GM21717 (cell line): ENCODE results near the gene TMEM190.

ENCODE experiments used
- ATAC-seq: cut with Tn5 transposase; IDR thresholded peaks from one replicate; pipeline ENCODE4 v1.9.1; 2021; ENCODE audit warnings: mild to moderate bottlenecking, moderate library complexity; ENCODE audit not compliant: unreplicated experiment

The TMEM190 gene

DNA sequence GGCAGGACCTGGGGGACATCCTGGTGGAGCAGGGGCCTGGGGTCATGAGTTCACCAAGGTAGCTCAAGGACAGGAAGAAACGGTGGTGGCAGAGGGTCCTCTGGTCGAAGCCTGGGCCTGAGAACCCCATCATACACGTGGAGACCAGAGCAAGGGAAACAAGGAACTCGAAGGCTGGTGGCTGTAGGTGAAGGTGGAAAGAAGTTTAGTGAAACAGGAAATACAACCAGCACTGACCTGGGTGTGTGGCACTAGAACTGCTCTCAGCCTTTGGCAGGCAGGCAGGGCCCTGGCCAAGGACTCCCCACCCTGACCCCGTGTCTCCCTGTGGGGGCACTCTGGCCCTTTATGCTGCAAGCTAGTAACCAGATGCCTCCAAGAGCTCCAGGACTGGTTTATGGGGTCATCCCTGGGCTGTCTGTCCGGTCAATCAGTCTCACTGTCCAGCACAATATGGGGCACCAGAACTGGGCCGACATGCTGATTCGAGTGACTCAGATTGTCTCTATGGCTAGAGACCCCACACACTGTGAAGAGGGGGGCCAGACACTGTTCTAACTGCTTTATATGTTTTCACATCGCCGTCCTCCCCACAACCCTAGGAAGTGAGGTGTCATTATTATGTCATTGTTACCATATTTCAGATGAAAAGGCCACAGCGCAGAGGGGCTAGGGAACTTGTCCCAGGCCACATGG lies 25.9 kb upstream of the TMEM190 start:
- no peak for ATAC-seq

DNA sequence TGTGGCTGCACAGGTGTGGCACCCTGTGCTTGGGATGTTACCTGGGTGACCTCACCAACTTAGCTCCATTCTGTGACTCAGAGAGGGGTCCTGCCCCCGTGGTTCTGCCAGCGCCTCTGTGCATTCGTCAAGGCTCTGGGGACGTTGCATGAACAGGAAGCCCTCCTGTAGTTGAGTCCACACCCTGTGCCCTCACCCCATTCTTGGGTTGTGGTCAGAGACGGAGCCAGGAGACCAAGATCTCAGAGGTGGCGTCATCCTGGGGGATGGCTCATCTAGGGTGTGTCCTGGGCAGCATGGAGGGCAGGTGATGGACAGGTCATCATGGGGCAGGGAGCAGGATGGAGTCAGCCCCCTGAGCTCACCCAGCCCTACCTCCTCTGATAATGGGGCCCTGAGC lies 24.6 kb upstream of the TMEM190 start:
- ATAC-seq = no peak

DNA sequence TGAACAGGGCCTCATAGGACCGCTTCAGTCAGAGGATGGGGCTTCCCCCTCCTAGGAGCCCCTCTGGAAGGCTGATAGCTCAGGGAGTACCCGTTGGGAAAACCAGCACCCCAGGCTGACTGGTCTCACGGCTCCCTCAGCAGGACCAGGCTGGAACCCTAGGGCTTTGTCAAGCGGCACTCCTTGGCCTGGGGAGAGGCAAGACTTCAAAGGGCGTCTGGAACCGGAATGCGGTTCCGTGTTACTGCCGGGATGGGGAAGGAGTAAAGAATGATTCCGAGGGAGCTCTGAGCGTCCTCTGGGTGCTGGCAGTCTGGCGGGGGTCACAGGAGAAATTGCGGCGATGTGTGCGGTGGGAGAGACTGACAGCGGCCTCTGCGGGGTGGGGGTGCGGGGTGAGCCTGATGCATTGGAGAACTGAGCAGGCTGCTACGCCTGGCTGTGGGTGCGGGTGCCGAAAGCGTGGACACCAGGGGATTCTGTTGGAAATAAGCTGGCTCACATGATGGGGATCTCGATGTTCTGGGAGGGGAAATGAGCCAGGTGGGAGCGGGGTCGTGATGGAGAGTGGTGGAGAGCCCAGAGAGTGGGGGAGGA lies 24.0 kb upstream of the TMEM190 start:
- no peak for ATAC-seq

DNA sequence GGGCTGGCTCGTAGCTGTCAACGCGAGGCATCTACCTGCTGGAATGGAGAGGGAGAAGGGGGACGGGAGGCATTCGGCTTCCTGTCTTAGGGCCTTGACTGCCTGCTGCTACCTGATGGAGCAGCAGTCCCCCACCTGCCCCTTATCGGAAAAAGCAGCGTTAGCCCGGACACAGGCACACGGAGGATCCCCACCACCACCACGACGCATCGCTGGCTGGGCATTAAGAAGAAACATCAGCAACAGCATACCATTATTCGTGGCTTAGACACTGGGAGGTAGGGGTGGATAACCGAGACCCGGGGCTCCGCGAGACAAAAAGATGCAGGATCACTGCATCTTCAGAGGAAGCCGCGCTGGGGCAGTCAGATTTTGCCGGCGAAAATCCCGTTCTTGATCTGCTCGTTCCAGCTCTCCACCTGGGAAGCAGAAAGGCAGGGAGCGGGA lies 23.2 kb upstream of the TMEM190 start:
- ATAC-seq = no peak

DNA sequence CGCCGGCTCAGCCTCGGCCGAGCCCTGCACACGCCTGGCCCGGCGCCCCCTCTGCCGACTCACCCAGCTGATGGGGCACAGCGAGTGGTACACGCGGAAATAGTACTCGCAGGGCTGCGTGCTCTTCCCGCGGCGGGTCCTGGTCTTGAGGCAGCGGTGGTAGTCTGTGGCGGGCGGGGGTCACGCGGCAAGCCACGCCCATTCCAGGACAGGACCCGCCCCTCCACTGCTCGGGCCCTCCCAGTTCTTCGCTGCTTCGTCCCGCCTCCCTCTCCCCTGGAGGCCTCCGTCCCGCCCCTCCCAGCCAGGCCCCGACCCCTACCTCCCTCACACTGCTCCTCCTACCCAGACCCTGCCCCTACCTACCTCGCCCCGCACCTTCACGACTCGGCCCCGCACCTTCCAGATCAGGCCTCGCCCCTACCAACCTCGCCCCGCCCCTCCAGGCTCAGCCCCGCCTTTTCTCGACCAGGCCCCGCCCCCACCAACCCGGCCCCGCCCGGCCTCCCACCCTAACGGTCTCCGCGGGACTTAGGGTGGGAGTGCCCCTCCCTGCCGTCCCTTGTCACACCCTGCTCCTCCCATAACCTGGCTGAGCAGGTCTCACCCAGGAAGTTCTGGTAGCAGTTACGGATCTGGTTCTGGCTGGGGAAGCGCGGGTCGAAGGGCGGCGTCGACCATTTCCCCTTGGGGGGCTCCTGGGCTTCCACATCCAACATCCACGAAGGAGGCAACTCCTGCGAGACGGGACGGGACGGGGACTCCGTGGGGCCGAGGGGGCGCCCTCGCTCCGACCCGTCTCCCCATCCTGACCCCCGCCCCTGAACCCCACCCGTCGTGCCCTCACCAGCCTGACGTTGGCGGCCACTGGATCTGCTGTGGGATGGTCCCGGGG lies 22.6 kb upstream of the TMEM190 start:
- ATAC-seq = no peak

DNA sequence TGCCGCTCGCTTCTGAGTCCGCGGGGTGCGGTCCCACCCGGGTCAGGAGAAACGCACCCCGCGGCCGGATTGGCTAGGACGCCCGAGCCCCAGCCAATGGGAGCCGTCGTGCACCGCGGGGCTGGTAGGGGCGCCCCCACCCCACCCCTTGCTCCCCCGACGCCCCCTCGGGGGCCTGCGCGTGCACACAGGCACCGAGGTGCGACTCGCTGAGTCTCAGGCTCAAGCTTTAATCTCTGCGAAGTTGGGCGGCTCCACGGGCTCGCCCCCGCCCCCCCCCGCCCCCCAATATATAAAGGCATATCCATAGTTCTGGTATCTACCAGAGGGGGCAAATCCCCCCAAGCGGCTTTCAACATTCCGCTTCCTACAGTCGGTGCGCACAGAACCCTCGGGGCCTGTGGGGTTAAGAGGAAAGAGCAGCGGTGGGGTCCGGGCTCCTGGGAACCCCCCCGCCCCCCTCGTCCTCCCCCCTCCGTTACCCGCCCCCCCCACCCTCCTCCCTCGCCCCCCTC lies 21.9 kb upstream of the TMEM190 start, which contains the start of gene COX6B2:
Gene COX6B2 (minus strand): TSS at position 22 of the 515 bp plus-strand sequence. CDS start 198 bp downstream, outside the sequence.
- ATAC-seq = no peak

DNA sequence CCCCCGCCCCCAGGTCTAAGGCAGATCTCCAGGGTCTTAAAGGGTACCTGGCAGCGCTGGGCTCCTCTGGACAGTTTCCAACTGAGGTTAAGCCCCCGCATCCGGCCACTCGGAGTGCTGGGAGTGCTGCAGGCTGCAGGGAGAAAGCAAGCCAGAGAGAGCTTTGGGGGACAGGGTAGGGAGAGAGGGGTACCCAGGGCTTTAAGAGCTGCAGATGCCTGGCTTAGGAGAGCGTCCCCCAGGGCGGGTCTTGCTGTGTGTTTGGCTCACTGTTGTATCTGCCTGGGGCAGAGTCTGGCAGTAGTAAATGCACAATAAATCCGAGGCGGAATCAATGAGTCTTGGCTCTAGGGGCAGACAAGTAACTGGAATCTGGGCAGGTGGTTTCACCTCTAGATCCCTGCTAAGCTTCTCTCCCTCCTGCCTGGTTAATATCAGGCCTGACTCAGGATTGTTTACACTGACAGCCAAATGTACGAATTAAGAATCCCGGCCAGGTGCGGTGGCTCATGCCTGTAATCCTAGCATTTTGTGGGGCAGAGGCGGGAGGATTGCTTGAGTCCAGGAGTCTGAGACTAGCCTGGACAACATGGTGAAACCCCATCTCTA lies 21.3 kb upstream of the TMEM190 start:
- no peak for ATAC-seq

DNA sequence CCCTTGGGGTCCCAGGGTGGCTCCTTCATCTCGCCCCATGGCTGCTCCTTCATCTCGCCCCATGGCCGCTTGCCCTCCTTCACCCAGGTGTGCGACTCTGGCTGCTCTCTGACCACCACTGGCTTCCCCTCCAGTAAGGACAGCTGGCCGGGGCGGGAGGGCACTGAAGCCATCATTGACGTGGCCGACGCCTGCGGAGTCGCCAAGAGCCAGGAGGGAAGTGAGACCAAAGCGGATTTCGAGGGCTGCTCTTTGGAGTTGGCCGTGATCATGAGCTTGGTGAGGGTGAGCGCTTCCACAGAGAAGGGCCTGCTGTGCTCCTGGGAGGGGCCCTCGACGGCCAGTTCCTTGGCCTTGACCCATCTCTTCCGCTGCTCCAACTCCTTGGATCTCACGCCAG lies 18.1 kb upstream of the TMEM190 start:
- ATAC-seq = no peak

DNA sequence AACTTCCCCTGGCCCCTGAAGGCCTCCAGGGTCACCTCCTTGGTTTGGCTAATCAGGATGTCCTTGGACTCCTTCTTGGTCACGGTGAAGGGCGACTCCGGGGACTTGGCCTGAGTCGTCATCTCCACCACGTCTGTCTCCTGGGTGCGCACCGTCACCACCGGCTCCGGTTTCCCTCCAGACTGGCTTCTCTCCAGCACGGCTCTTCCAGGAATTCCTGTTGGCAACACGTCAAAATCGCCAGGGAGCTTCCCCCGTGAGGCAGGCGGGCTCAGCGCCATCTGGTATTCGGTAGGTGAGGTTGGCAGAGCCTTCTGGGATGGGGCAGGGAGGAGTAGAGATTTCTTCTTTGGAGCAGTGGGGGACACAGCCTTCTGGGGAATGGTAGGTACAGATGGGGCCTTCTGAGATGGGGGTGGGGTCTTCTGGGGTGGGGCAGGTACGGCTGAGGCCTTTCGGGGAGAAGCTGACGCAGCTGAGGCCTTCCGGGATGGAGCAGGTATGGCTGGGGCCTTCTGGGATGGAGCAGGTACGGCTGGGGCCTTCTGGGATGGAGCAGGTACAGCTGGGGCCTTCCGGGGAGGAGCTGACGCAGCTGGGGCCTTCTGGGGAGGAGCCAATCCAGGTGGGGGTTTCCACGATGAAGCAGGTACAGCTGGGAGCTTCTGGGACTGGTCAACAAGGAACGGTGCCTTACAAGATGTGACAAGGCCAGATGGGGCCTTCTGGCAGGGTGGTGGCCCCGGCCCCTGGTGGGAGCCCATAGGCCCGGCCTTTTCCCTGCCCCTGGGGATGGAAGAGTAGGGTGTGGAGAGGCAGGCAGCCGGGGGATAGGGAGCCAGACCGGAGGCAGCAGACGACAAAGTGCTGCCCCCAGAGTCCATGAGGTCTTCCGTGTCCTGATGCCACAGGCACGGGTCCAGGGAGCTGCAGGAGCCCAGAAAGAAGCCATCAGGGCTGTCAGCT lies 17.4 kb upstream of the TMEM190 start:
- no peak for ATAC-seq

DNA sequence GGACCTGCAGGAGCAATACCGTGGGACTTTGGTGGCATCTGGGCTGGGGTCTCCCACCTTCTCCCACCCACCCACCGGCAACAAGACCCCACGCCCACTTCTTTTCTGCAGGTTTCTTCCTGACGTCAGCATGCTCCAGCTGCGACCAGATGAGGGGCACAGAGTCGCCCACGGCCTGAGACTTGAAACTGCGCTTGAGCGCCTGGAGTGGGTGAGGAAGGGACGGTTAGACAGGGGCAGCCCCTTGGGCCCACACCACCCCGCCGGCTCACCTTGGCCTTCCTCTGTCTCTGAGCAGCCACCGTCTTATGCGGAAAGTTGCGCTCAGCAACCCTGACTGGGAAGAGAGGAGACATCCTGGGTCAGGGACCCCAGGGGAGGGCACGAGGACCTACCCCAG lies 15.7 kb upstream of the TMEM190 start:
- no peak for ATAC-seq

DNA sequence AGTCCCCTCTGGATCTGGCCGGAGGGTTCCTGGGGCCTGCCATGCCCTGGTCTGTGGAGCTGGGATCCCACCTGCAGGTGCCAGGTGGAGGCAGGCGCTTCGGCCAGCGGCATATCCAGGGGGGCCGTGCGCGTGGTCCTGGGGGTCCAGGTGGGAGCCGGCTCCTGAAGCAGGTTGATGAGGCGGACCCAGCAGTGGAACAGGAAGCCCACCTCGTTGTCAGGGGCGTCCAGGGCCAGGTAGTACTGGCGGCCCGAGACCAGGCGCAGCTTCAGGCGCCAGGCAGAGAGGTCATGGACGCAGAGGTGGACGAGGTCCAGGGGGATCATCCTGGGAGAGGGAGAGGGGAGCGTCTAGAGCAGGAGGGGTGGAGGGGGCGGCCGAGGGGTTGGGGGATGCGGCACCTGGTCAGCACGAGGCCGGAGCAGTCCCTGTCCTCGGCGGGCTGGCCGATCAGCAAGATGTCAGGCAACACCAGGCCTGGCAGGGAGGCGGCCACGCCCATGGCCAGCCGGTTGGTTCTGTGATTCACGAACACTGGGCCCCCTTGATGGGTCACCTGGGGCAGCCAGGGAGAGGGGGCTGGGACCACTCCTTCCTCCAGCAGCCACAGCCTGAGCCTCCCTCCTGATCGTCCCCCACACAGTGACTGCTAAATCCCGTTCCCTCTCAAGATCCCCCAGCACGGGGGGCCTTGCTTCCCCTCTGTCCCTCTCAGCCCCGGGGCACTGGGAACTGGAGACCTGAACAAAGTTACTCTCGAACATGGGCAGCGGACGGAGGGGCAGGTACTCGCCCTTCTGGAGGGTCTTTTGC lies 14.2 kb upstream of the TMEM190 start:
- no peak for ATAC-seq

DNA sequence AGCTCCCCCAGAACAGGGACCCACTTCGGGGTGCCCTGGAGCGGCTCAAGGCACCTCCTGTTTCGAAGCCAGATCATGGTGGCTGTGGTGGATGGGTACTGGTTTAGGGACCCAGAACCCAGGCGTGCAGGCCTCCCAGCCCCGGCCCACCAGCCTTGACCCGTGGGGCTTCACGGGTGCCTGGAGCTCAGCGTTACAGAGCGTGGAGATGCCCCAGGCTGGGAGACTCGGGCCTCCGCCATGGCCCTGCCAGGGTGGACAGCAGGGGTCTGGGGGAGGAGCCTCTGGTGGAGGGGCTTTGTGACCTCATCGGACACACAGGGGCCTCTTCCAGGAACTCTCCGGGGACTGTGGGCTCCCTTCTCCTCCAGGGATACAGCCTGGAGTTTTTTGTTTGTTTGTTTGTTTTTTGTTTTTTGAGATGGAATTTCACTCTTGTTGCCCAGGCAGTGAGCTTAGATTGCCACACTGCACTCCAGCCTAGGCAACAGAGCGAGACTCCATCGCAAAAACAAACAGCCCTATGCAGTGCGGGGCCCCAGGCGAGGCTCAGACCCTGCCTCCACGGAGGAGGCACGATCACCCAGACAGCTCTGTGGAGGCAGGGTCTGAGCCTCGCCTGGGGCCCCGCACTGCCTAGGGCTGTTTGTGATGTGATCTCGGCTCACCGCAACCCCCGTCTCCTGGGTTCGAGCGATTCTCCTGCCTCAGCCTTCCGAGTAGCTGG lies 13.5 kb upstream of the TMEM190 start, which contains the start of gene GARIN5B:
Gene GARIN5B (minus strand): TSS at position 271 of the 727 bp plus-strand sequence. CDS start 194 bp downstream, at position 77.
- ATAC-seq = no peak

DNA sequence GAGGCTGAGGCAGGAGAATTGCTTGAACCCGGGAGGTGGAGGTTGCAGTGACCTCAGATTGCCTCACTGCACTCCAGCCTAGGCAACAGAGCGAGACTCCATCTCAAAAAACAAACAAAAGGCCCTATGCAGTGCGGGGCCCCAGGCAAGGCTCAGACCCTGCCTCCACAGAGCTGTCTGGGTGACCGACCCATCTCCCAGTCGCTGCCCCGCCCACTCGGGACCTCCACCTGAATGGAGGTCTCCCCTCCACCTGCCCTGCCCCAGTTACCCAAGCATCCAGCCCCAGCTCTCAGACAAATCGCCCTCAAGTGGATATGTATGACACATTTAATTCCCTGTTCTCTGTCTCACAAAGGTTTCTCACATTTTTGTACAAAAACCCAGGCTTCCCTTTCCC lies 11.4 kb upstream of the TMEM190 start:
- no peak for ATAC-seq

DNA sequence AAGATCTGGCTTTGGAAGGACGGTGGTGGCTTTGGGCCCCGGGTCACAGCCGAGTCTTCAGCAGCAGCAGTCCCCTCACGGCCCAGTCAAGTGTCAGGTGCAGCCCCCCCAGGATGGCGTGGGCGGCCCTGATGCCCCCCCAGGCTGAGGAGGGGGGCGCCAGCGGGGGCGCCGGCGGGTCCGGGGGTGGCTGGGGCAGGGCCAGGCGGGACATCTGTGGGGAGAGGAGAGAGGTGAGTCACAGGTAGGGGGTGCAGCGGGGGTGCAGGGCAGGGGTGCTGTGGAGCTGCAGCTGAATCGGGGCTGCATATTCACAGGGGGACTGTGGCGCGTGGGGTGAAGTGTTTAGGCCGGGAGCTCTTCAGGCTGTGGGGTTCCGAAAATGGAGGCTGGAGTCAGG lies 10.7 kb upstream of the TMEM190 start:
- ATAC-seq = no peak

DNA sequence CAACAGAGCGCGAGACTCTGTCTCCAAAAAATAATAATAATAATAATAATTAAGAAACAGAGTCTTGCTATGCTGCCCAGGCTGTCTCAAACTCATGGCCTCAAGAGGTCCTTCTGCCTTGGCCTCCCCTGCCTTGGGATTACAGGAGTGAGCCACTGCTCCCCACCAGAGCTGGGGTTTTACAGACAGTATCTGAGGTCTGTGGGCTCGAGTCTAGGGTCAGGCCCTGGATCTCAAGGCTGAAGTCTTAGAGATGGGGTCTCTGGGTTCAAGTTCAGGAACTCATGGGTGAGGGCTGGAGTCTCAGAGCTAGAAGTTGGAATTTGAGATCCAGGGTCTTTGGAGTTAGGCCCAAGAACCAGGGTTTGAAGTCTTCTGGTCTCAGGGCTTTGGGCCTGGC lies 9.8 kb upstream of the TMEM190 start:
- ATAC-seq = no peak

DNA sequence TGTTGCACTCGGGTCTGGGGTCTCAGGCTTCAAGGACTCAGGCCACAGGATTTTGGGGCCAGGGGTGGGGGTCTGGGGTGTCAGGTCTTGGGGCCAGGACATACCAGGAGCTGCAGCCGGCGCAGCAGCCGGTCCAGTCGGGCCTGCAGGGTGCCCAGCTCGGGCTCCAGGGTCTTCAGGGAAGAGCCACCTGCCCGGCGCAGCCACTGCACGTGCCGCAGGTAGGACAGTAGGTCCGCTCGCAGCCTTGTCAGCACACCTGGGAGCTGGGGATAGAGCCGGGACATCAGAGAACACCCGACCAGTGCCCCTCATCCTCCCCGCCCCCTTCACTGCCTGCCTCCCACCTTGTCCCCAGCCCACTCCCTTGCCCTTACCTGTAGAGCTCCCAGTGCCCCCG lies 8.5 kb upstream of the TMEM190 start:
- ATAC-seq = no peak

DNA sequence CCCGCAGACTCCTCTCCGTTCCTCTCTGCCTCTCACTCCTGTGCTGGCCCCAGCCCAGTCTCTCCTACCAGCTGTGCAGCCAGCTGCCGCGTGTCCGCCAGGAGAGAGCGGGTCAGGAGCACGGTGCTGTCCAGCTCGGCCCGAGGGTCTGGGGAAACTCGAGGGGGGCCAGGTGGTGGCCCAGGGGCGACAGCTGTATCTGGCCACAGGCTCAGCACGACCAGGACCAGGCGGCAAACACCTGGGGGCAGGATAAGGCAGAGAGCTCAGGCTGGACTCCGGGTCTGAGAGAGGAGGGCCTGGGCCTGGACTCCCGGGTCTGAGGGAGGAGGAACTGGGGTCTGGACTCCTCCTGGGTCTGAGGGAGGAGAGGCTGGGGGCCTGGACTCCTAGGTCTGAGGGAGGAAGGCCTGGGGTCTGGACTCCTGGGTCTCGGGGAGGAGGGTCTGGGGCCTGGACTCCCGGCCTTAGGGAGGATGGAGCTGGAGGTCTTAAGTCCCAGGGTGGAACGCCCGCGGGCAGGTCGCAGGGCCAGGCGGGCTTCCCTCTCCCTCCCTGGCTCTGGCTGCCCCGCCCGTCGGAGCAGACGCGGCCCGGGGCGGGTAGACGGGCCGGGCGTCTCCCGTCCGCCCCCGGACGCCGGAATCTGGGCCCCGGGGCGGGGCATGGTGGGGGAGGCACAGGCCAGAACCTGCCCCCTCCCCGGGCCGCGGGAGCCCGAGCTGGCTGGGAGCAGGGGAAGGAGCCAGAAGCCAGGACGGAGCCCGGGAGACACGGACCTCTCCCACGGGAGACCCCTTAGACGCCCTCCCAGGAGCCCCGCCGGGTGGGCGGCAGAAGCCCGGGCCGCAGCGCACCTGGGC lies 7.7 kb upstream of the TMEM190 start:
- ATAC-seq = no peak
